ENCODE measurements around the gene GPHN. TPM values are rescaled to one million over a fixed set of nuclear protein-coding genes. Genes with fewer than 3 reads are reported as not detected.

Gene GPHN
- total RNA-seq, 2 experiments from 2014 or later = 16.0 to 17.6 TPM

GRCh38 chr14:67187826-67188225, 679.9 kb downstream of the GPHN start:
- Mint-ChIP-seq H3K27ac (no peak overlapping the region), H3K4me3 (no peak overlapping the region), H3K36me3 (peaks cover 2% of the 10 kb centered on the region), H3K27me3 (no peaks in the 10 kb centered on the region), H3K4me1 (peaks cover 5% of the 10 kb centered on the region), H3K9me3 (no peaks in the 10 kb centered on the region)
- POLR2A ChIA-PET = no interaction called here
- ATAC-seq (ENCODE audit: low read depth) (no peak), DNase-seq (no peak)

GRCh38 chr14:67188326-67188725, 680.4 kb downstream of the GPHN start:
- H3K36me3 Mint-ChIP-seq = no peaks in the 10 kb centered on the region
- peaks cover 5% of the 10 kb centered on the region for H3K4me1 Mint-ChIP-seq
- H3K27me3 Mint-ChIP-seq = no peaks in the 10 kb centered on the region
- POLR2A ChIA-PET = no interaction called here
- H3K27ac Mint-ChIP-seq = no peak overlapping the region
- H3K9me3 Mint-ChIP-seq = no peaks in the 10 kb centered on the region
- no peak overlapping the region for H3K4me3 Mint-ChIP-seq
- ATAC-seq (ENCODE audit: low read depth) (no peak), DNase-seq (no peak)

- no peaks in the 10 kb centered on the region for H3K9me3 Mint-ChIP-seq
- H3K27ac Mint-ChIP-seq = no peak overlapping the region
- H3K36me3 Mint-ChIP-seq = no peaks in the 10 kb centered on the region
- H3K27me3 Mint-ChIP-seq = no peaks in the 10 kb centered on the region
- peaks cover 10% of the 10 kb centered on the region for H3K4me1 Mint-ChIP-seq
- POLR2A ChIA-PET = no interaction called here
- no peak overlapping the region for H3K4me3 Mint-ChIP-seq
- no peak for ATAC-seq (ENCODE audit: low read depth)
- no peak for DNase-seq
These were observed 683.9 kb downstream of the GPHN start for GRCh38 chr14:67191768-67192290.

GRCh38 chr14:67192366-67192765, 684.4 kb downstream of the GPHN start:
- Mint-ChIP-seq H3K27me3 (no peaks in the 10 kb centered on the region), H3K36me3 (no peaks in the 10 kb centered on the region), H3K4me1 (peaks cover 16% of the 10 kb centered on the region), H3K9me3 (no peaks in the 10 kb centered on the region), H3K4me3 (no peak overlapping the region), H3K27ac (no peak overlapping the region)
- DNase-seq (no peak), ATAC-seq (ENCODE audit: low read depth) (no peak)
- POLR2A ChIA-PET = no interaction called here

GRCh38 chr14:67195279-67195678, 687.3 kb downstream of the GPHN start:
- Mint-ChIP-seq H3K36me3 (no peaks in the 10 kb centered on the region), H3K27me3 (no peaks in the 10 kb centered on the region), H3K4me1 (peaks cover 13% of the 10 kb centered on the region), H3K27ac (no peak overlapping the region), H3K9me3 (no peaks in the 10 kb centered on the region), H3K4me3 (no peak overlapping the region)
- POLR2A ChIA-PET = no interaction called here
- no peak for DNase-seq
- no peak for ATAC-seq (ENCODE audit: low read depth)

- no peak for ATAC-seq (ENCODE audit: low read depth)
- no peak for DNase-seq
- peaks cover 13% of the 10 kb centered on the region for H3K4me1 Mint-ChIP-seq
- H3K4me3 Mint-ChIP-seq = no peak overlapping the region
- POLR2A ChIA-PET = interaction anchor here (0.6 kb wide), 1 partner anchor 9 kb away, joined by 4 read pairs; no protein-coding TSS in a partner anchor
- peaks cover 2% of the 10 kb centered on the region for H3K27me3 Mint-ChIP-seq
- no peaks in the 10 kb centered on the region for H3K9me3 Mint-ChIP-seq
- peaks cover 2% of the 10 kb centered on the region for H3K36me3 Mint-ChIP-seq
- H3K27ac Mint-ChIP-seq = no peak overlapping the region
These were observed 691.1 kb downstream of the GPHN start for GRCh38 chr14:67199016-67199415.

GRCh38 chr14:67207810-67208209, 699.9 kb downstream of the GPHN start:
- H3K27me3 Mint-ChIP-seq = peaks cover 4% of the 10 kb centered on the region
- H3K36me3 Mint-ChIP-seq = peaks cover 2% of the 10 kb centered on the region
- H3K27ac Mint-ChIP-seq = no peak overlapping the region
- no peaks in the 10 kb centered on the region for H3K4me1 Mint-ChIP-seq
- POLR2A ChIA-PET = no interaction called here
- H3K9me3 Mint-ChIP-seq = no peaks in the 10 kb centered on the region
- H3K4me3 Mint-ChIP-seq = no peak overlapping the region
- DNase-seq = no peak
- no peak for ATAC-seq (ENCODE audit: low read depth)

- peaks cover 2% of the 10 kb centered on the region for H3K27me3 Mint-ChIP-seq
- H3K4me1 Mint-ChIP-seq = no peaks in the 10 kb centered on the region
- no peak for DNase-seq
- no peak overlapping the region for H3K27ac Mint-ChIP-seq
- H3K9me3 Mint-ChIP-seq = no peaks in the 10 kb centered on the region
- POLR2A ChIA-PET = no interaction called here
- H3K36me3 Mint-ChIP-seq = no peaks in the 10 kb centered on the region
- H3K4me3 Mint-ChIP-seq = no peak overlapping the region
- no peak for ATAC-seq (ENCODE audit: low read depth)
These were observed 710.2 kb downstream of the GPHN start for GRCh38 chr14:67218126-67218525.

- POLR2A ChIA-PET = no interaction called here
- Mint-ChIP-seq H3K4me3 (no peak overlapping the region), H3K27ac (no peak overlapping the region), H3K9me3 (no peaks in the 10 kb centered on the region), H3K4me1 (no peaks in the 10 kb centered on the region), H3K27me3 (peaks cover 5% of the 10 kb centered on the region), H3K36me3 (no peaks in the 10 kb centered on the region)
- ATAC-seq (ENCODE audit: low read depth) (no peak), DNase-seq (no peak)
These were observed 713.5 kb downstream of the GPHN start for GRCh38 chr14:67221248-67221981.

GRCh38 chr14:67221982-67222328, 714.0 kb downstream of the GPHN start:
- ATAC-seq (ENCODE audit: low read depth) (no peak), DNase-seq (no peak)
- H3K4me3 Mint-ChIP-seq = no peak overlapping the region
- H3K27me3 Mint-ChIP-seq = peaks cover 5% of the 10 kb centered on the region
- POLR2A ChIA-PET = no interaction called here
- no peaks in the 10 kb centered on the region for H3K36me3 Mint-ChIP-seq
- no peak overlapping the region for H3K27ac Mint-ChIP-seq
- no peaks in the 10 kb centered on the region for H3K9me3 Mint-ChIP-seq
- no peaks in the 10 kb centered on the region for H3K4me1 Mint-ChIP-seq

- no peaks in the 10 kb centered on the region for H3K36me3 Mint-ChIP-seq
These were observed 717.6 kb downstream of the GPHN start for GRCh38 chr14:67225523-67225922.

GRCh38 chr14:67228325-67228984, 720.5 kb downstream of the GPHN start:
- H3K27me3 Mint-ChIP-seq = peaks cover 3% of the 10 kb centered on the region
- POLR2A ChIA-PET = no interaction called here
- no peaks in the 10 kb centered on the region for H3K9me3 Mint-ChIP-seq
- no peak overlapping the region for H3K4me3 Mint-ChIP-seq
- no peaks in the 10 kb centered on the region for H3K36me3 Mint-ChIP-seq
- H3K27ac Mint-ChIP-seq = no peak overlapping the region
- peaks cover 3% of the 10 kb centered on the region for H3K4me1 Mint-ChIP-seq
- ATAC-seq (ENCODE audit: low read depth) = no peak
- DNase-seq = no peak

More at GRCh38 chr14:67225523-67225922, 717.6 kb downstream of the GPHN start:
- Mint-ChIP-seq H3K9me3 (no peaks in the 10 kb centered on the region), H3K4me1 (no peaks in the 10 kb centered on the region), H3K4me3 (no peak overlapping the region), H3K27ac (no peak overlapping the region), H3K27me3 (peaks cover 3% of the 10 kb centered on the region)
- DNase-seq = no peak
- no peak for ATAC-seq (ENCODE audit: low read depth)
- POLR2A ChIA-PET = no interaction called here
